ENCODE data around the gene YPEL1.
A peak's percentile ranks its signal among the peaks of the same experiment; 100 is the strongest.

Gene YPEL1

DNA sequence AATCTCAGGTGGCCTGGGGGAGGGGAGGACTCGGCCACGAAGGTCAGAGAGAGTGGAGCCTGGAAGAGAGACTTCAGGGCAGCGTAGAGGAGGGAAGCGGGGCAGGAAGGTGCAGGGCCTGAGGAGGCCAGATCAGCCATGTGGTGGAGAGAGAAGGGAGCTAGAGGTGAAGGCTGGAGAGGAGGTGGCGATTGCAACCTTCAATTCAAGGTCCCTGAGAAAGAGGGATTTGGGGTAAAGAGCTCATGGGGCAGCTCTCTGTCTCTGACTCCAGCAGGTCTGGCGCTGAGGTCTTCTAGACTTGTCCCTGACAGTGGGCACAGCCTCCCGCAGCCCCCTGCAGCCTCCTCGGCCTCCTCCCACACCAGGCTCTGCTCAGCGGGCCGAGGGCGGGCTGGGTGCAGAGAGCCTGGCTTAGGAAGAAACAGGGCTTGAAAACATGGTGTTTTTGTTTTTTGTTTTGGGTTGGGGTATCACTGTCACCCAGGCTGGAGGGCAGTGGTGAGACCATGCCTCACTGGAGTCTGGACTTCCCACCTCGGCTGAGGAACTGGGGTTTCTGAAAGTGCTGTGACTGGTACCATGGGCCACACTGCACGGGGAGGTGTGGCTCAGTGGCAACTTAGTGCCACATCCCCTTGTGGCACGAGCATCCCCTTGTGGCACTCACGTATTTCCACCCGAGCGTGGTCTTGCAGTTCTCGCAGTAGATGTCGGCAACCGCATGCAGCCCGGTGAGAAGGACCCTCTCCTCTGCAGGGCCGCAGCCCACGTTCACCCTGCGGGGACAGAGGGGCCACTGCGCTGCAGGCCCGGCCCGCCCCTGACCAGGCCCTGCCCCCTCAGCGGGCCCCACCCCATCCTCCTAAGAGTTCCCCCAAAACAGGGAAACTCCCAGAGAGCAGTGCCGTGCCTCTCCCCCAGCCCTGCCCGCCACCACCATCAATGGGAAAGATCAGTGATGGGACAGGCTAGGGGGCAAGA, 32.6 kb downstream of the YPEL1 start:
- Mint-ChIP-seq H3K36me3 (ENCODE audit: low read depth) (peaks cover 45% of the 10 kb centered on the region), H3K27ac (peak overlapping the region; percentile 82), H3K9me3 (no peaks in the 10 kb centered on the region), H3K4me3 (no peak overlapping the region), H3K4me1 (peaks cover 46% of the 10 kb centered on the region), H3K27me3 (ENCODE audit: low read depth, poor library complexity) (no peaks in the 10 kb centered on the region)
- no peak for DNase-seq
- no peak for TF ChIP-seq CTCF (IDR thresholded peaks at IDR 0.05)

- no peaks in the 10 kb centered on the region for H3K9me3 Mint-ChIP-seq
- no peak for DNase-seq
- peaks cover 40% of the 10 kb centered on the region for H3K36me3 Mint-ChIP-seq (ENCODE audit: low read depth)
- peak overlapping the region; percentile 82 for H3K27ac Mint-ChIP-seq
- no peaks in the 10 kb centered on the region for H3K27me3 Mint-ChIP-seq (ENCODE audit: low read depth, poor library complexity)
- peaks cover 42% of the 10 kb centered on the region for H3K4me1 Mint-ChIP-seq
- TF ChIP-seq CTCF (IDR thresholded peaks at IDR 0.05), result no peak
- H3K4me3 Mint-ChIP-seq, result no peak overlapping the region
These were observed 33.5 kb downstream of the YPEL1 start for GRCh38 chr22:21702094-21702493.

DNA sequence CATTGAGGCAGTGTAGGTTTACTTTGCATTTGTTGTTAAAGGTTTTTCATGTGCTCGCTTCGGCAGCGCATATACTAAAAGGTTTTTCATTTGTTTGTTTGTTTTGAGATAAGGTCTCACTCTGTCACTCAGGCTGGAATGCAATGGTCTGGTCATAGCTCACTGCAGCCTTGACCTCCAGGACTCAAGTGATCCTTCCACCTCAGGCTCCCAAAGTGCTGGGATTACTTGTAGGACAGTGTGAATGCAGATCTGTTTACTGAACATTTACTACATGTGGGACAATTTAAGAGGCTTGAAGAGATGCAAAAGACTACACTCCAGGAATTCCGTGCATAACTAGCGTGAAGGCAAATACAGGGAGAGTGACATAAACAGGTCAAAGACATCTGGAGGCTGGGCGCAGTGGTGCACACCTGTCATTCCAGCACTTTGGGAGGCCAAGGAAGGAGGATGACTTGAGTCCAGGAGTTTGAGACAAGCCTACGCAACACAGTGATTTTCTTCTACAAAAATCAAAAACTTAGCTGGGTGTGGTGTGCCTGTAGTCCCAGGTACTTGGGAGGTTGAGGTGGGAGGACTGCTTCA, 34.1 kb downstream of the YPEL1 start:
- Mint-ChIP-seq H3K27ac (peak overlapping the region; percentile 53), H3K27me3 (ENCODE audit: low read depth, poor library complexity) (no peaks in the 10 kb centered on the region), H3K4me1 (peaks cover 48% of the 10 kb centered on the region), H3K4me3 (no peak overlapping the region), H3K9me3 (no peaks in the 10 kb centered on the region), H3K36me3 (ENCODE audit: low read depth) (peaks cover 46% of the 10 kb centered on the region)
- DNase-seq, result no peak
- no peak for TF ChIP-seq CTCF (IDR thresholded peaks at IDR 0.05)

- TF ChIP-seq CTCF (IDR thresholded peaks at IDR 0.05), result no peak
- Mint-ChIP-seq H3K27me3 (ENCODE audit: low read depth, poor library complexity) (no peaks in the 10 kb centered on the region), H3K36me3 (ENCODE audit: low read depth) (peaks cover 53% of the 10 kb centered on the region), H3K4me3 (no peak overlapping the region), H3K4me1 (peaks cover 51% of the 10 kb centered on the region), H3K9me3 (no peaks in the 10 kb centered on the region), H3K27ac (peak overlapping the region; percentile 53)
- DNase-seq, result no peak
These were observed 34.8 kb downstream of the YPEL1 start for GRCh38 chr22:21700822-21701221.

GRCh38 chr22:21699643-21700042, 36.0 kb downstream of the YPEL1 start:
- Mint-ChIP-seq H3K4me3 (no peak overlapping the region), H3K36me3 (ENCODE audit: low read depth) (peaks cover 51% of the 10 kb centered on the region), H3K9me3 (no peaks in the 10 kb centered on the region), H3K4me1 (peaks cover 62% of the 10 kb centered on the region), H3K27ac (no peak overlapping the region), H3K27me3 (ENCODE audit: low read depth, poor library complexity) (no peaks in the 10 kb centered on the region)
- no peak for DNase-seq
- no peak for TF ChIP-seq CTCF (IDR thresholded peaks at IDR 0.05)
